HepG2 (cell line): ENCODE measurements around the gene ZBTB7B. TPM values are rescaled to one million over a fixed set of nuclear protein-coding genes. Genes with fewer than 3 reads are reported as not detected.

Experiments used
- HOXA5 ChIP-seq: sonication (generic); formaldehyde crosslinking; IDR thresholded peaks from 2 replicates; pipeline ENCODE4 v1.4.0; 2020; ENCODE audit warnings: missing genetic modification reagents
- JDP2 ChIP-seq: sonication (generic); formaldehyde crosslinking; IDR thresholded peaks from 2 replicates; pipeline ENCODE4 v1.8.1; 2022; ENCODE audit warnings: missing genetic modification reagents, borderline replicate concordance
- MLX ChIP-seq: IDR thresholded peaks from 2 replicates; pipeline ENCODE4 v1.6.1; 2016
- NFATC3 ChIP-seq: sonication (generic); formaldehyde crosslinking; IDR thresholded peaks from 2 replicates; pipeline ENCODE4 v1.5.1; 2020; ENCODE audit warnings: mild to moderate bottlenecking, missing genetic modification reagents
- NR2F6 ChIP-seq, 2 experiments: IDR thresholded peaks; 2 replicates each; pipeline ENCODE4 v1.6.1; 2016; ENCODE audit warnings: antibody characterized with exemption in 1 of 2, mild to moderate bottlenecking in 1 of 2
- PRDM15 ChIP-seq: sonication (generic); formaldehyde crosslinking; IDR thresholded peaks from 2 replicates; pipeline ENCODE4 v1.4.0; 2020; ENCODE audit warnings: missing genetic modification reagents
- RBAK ChIP-seq: sonication (generic); formaldehyde crosslinking; IDR thresholded peaks from 2 replicates; pipeline ENCODE4 v1.5.1; 2020; ENCODE audit warnings: mild to moderate bottlenecking, missing genetic modification reagents
- RBM39 ChIP-seq: fragments of 200-400 bp; formaldehyde crosslinking; IDR thresholded peaks from one replicate; pipeline ENCODE4 v1.6.1; 2018; ENCODE audit warnings: antibody characterized with exemption, mild to moderate bottlenecking, low read depth, low read length; ENCODE audit not compliant: poor library complexity, severe bottlenecking
- RFXAP ChIP-seq: sonication (generic); formaldehyde crosslinking; IDR thresholded peaks from 2 replicates; pipeline ENCODE4 v1.4.0; 2020; ENCODE audit warnings: missing genetic modification reagents, borderline replicate concordance
- SRSF9 ChIP-seq: fragments of 200-400 bp; formaldehyde crosslinking; IDR thresholded peaks from 2 replicates; pipeline ENCODE4 v1.6.1; 2018; ENCODE audit warnings: borderline replicate concordance, mild to moderate bottlenecking, low read depth, low read length; ENCODE audit not compliant: insufficient read depth, poor library complexity, severe bottlenecking
- TBP ChIP-seq: sonication (generic); formaldehyde crosslinking; IDR thresholded peaks from 2 replicates; pipeline ENCODE4 v1.5.0; 2020; ENCODE audit warnings: missing genetic modification reagents
- THAP11 ChIP-seq: IDR thresholded peaks from 2 replicates; pipeline ENCODE4 v1.6.1; 2016; ENCODE audit warnings: missing biosample characterization, missing genetic modification reagents
- ZNF382 ChIP-seq: sonication (generic); formaldehyde crosslinking; IDR thresholded peaks from 2 replicates; pipeline ENCODE4 v1.5.0; 2020; ENCODE audit warnings: missing genetic modification reagents, mild to moderate bottlenecking, borderline replicate concordance
- ZNF891 ChIP-seq: sonication (generic); formaldehyde crosslinking; IDR thresholded peaks from 2 replicates; pipeline ENCODE4 v1.5.0; 2020; ENCODE audit warnings: mild to moderate bottlenecking, missing genetic modification reagents
- ZSCAN21 ChIP-seq: sonication (generic); formaldehyde crosslinking; IDR thresholded peaks from 2 replicates; pipeline ENCODE4 v1.8.0; 2022; ENCODE audit warnings: mild to moderate bottlenecking, missing genetic modification reagents, moderate library complexity, borderline replicate concordance
- polyA plus RNA-seq, 8 experiments: library from polyadenylated mRNA; depleted of rRNA in 3 of 8; stranded (reverse) in 7 of 8; unstranded in 1 of 8; fragments of >200 nt; fragmentation: Illumina TruSeq in 4 of 8; extraction: Trizol in 4 of 8; gene quantifications; 2 replicates each; pipeline versions ENCODE4 v1.2.1 to v1.2.3, GENCODE V29; 2011 to 2016; ENCODE audit warnings: low read depth in 4 of 8, missing spikeins in 1 of 8, mixed read lengths in 1 of 8; ENCODE audit not compliant: insufficient read depth in 1 of 8
- total RNA-seq, 5 experiments: library from RNA; depleted of rRNA; stranded (reverse); fragments of >200 nt; fragmentation: Illumina TruSeq; extraction: Trizol; gene quantifications; 2 replicates each; pipeline ENCODE4 v1.2.3, GENCODE V29; 2016; ENCODE audit warnings: low read depth in 1 of 5

The ZBTB7B gene
- total and polyA plus RNA-seq, 2 of the 13 experiments (the other 11 are each of a cell fraction or from before 2014, with no cell fraction given): 15.5 to 17.5 TPM

GRCh38 chr1:155043793-155044192, 41.2 kb downstream of the ZBTB7B start (continued):
- 0 out of 2 replicates have a peak, but pooled peaks have one; percentile 36 for TF ChIP-seq ZSCAN21
- no peak for TF ChIP-seq NR2F6 (IDR thresholded peaks at IDR 0.05)
- no peak for TF ChIP-seq NR2F6 (CRISPR knock-in tag; IDR thresholded peaks at IDR 0.05)
- TF ChIP-seq NFATC3 (CRISPR knock-in tag): no peak
- no peak for TF ChIP-seq MLX
- no peak for TF ChIP-seq PRDM15 (CRISPR knock-in tag)
- TF ChIP-seq THAP11 (CRISPR knock-in tag): no peak
- no peak for TF ChIP-seq SRSF9
- no peak for TF ChIP-seq ZNF891 (CRISPR knock-in tag)
- no peak for TF ChIP-seq RBAK (CRISPR knock-in tag)
- TF ChIP-seq HOXA5: no peak
- no peak for TF ChIP-seq TBP (CRISPR knock-in tag)
- TF ChIP-seq JDP2 (CRISPR knock-in tag): no peak
- no peak for TF ChIP-seq ZNF382 (CRISPR knock-in tag)
- no peak for TF ChIP-seq RFXAP
- TF ChIP-seq RBM39: no peak
